ENCODE data around the gene SRRT. TPM values are rescaled to one million over a fixed set of nuclear protein-coding genes. Genes with fewer than 3 reads are reported as not detected.

Gene SRRT
- total and polyA plus RNA-seq, 2 donors (not counting 1 experiment from before 2014, with no cell fraction given), result 198 to 209 TPM

- Mint-ChIP-seq H3K4me1 (peaks cover 42% of the 10 kb centered on the region), H3K27ac (no peak overlapping the region)
- H3K36me3 ChIP-seq (replicated peaks in 1 of 2; ENCODE audit: control extremely low read depth in 1 of 2, control insufficient read depth in 1 of 2, extremely low read depth in 1 of 2, insufficient read depth in 2 of 2, low read length in 1 of 2), result peaks cover 0 to 92% of the 10 kb centered on the region in 2 experiments
Observed at GRCh38 chr7:100882201-100882600, 7.3 kb downstream of the SRRT start.

More at GRCh38 chr7:100882201-100882600, 7.3 kb downstream of the SRRT start:
- H3K9me3 ChIP-seq (ENCODE audit: control extremely low read depth in 1 of 3, control insufficient read depth in 2 of 3, insufficient read depth in 1 of 3, low read length in 2 of 3), result peaks cover 0 to 6% (median 0%) of the 10 kb centered on the region in 3 donors
- no peak overlapping the region for H3K9ac ChIP-seq (ENCODE audit: low read length)
- no peak for TF ChIP-seq CTCF (IDR thresholded peaks at IDR 0.05)
- TF ChIP-seq EZH2 (IDR thresholded peaks at IDR 0.05; ENCODE audit: borderline replicate concordance, insufficient read depth, low read depth, low read length, poor library complexity, severe bottlenecking), result no peak
- H3K79me2 ChIP-seq (ENCODE audit: control insufficient read depth, insufficient read depth, low read length), result peaks cover 49% of the 10 kb centered on the region
- no peak overlapping the region for H3K4me2 ChIP-seq (replicated peaks; ENCODE audit: low read depth, low read length, poor library complexity, severe bottlenecking)
- H3K27ac ChIP-seq (ENCODE audit: low read length in 2 of 2), result no peak overlapping the region
- POLR2A ChIA-PET, result interaction anchor here (0.6 kb wide), 1 partner anchor 1578 kb away, joined by 4 read pairs; no protein-coding TSS in a partner anchor
- Mint-ChIP-seq H3K4me3 (no peak overlapping the region), H3K27me3 (no peaks in the 10 kb centered on the region), H3K9me3 (ENCODE audit: insufficient read depth) (no peaks in the 10 kb centered on the region)
- H2AFZ ChIP-seq (ENCODE audit: insufficient read depth, low read depth, low read length, poor library complexity, severe bottlenecking), result no peak overlapping the region
- H3K27me3 ChIP-seq (replicated peaks in 1 of 4; ENCODE audit: control extremely low read depth in 1 of 4, control insufficient read depth in 3 of 4, insufficient read depth in 4 of 4, low read length in 3 of 4), result no peaks in the 10 kb centered on the region
- ATAC-seq (ENCODE audit: low read depth), result no peak
- peaks cover 67% of the 10 kb centered on the region for H4K20me1 ChIP-seq (ENCODE audit: control insufficient read depth, insufficient read depth, low read length, poor library complexity, severe bottlenecking)
- 97% methylated on average over 7 of the region's 9 CpGs for WGBS (ENCODE audit: insufficient coverage)
- no peak for DNase-seq
- CTCF ChIA-PET, result no interaction called here
- peaks cover 9 to 17% of the 10 kb centered on the region in 2 donors for H3K4me1 ChIP-seq (ENCODE audit: control insufficient read depth in 2 of 2, insufficient read depth in 2 of 2, low read length in 2 of 2)
- intact Hi-C loops (cut with micrococcal nuclease), result no loop called here
- H3K4me3 ChIP-seq (ENCODE audit: control extremely low read depth in 1 of 5, extremely low read depth in 1 of 5, insufficient read depth in 1 of 5, low read depth in 2 of 5, low read length in 4 of 5), result no peak overlapping the region
